Activated CD4-positive, alpha-beta T cell treated with anti-CD3 and anti-CD28 coated beads, Interleukin-2, amount 50 U/mL, for 1 hour (primary cell): Measurements from ENCODE around the gene EXOC5.
A peak's percentile ranks its signal among the peaks of the same experiment; 100 is the strongest.
"Not testable (repeated sequence)": the region's sequence is repeated elsewhere in the genome, so short reads cannot be mapped to it uniquely, and the experiment has no call there.

Source experiments
- DNase-seq: peaks from one replicate; pipeline ENCODE4 v3.0.0-alpha.2; 2020

Gene EXOC5

GRCh38 chr14:57268161-57269069 lies at the start of gene EXOC5, which contains the start of gene AP5M1:
Gene EXOC5, minus strand, starts transcription at chr14:57268905. Its CDS starts 257 bp downstream, at chr14:57268648.
Gene AP5M1, plus strand, starts transcription at chr14:57268971. Its CDS starts 344 bp downstream, at chr14:57269315.
- peak; percentile 90 for DNase-seq

GRCh38 chr14:57317248-57317833 lies 48.6 kb upstream of the EXOC5 start:
- peak; percentile 67 for DNase-seq

GRCh38 chr14:57314396-57315089 lies 45.8 kb upstream of the EXOC5 start:
- DNase-seq, result no peak

- no peak for DNase-seq
Observed at GRCh38 chr14:57302883-57303282, 34.2 kb upstream of the EXOC5 start.

- no peak for DNase-seq
Observed at GRCh38 chr14:57299511-57299910, 30.8 kb upstream of the EXOC5 start.

- DNase-seq, result no peak
Observed at GRCh38 chr14:57297852-57298251, 29.1 kb upstream of the EXOC5 start.

- no peak for DNase-seq
Observed at GRCh38 chr14:57295239-57295638, 26.5 kb upstream of the EXOC5 start.

- DNase-seq, result no peak
Observed at GRCh38 chr14:57293866-57294837, 25.4 kb upstream of the EXOC5 start.

GRCh38 chr14:57291692-57292647 lies 23.3 kb upstream of the EXOC5 start:
- DNase-seq, result no peak

- DNase-seq, result no peak
Observed at GRCh38 chr14:57290751-57291150, 22.0 kb upstream of the EXOC5 start.

- no peak for DNase-seq
Observed at GRCh38 chr14:57287745-57288144, 19.0 kb upstream of the EXOC5 start.

- DNase-seq, result no peak
Observed at GRCh38 chr14:57277062-57277461, 8.4 kb upstream of the EXOC5 start.

GRCh38 chr14:57275023-57275664 lies 6.4 kb upstream of the EXOC5 start:
- DNase-seq, result no peak

- DNase-seq, result no peak
Observed at GRCh38 chr14:57274551-57274950, 5.8 kb upstream of the EXOC5 start.

GRCh38 chr14:57273236-57273635 lies 4.5 kb upstream of the EXOC5 start:
- no peak for DNase-seq

- DNase-seq, result no peak
Observed at GRCh38 chr14:57266065-57266464, 2.6 kb downstream of the EXOC5 start.

GRCh38 chr14:57262117-57262516 lies 6.6 kb downstream of the EXOC5 start:
- DNase-seq, result no peak

GRCh38 chr14:57261604-57262003 lies 7.1 kb downstream of the EXOC5 start:
- no peak for DNase-seq

GRCh38 chr14:57259672-57260071 lies 9.0 kb downstream of the EXOC5 start:
- no peak for DNase-seq

- not testable (repeated sequence) for DNase-seq
Observed at GRCh38 chr14:57258221-57258620, 10.5 kb downstream of the EXOC5 start.

- no peak for DNase-seq
Observed at GRCh38 chr14:57254884-57255283, 13.8 kb downstream of the EXOC5 start.
